K562 (cell line): ENCODE results near the gene MYL6B. TPM values are rescaled to one million over a fixed set of nuclear protein-coding genes. Genes with fewer than 3 reads are reported as not detected.

Source experiments
- ATAC-seq: fragments of 200-7000 bp; cut with Tn5 transposase; 3 replicates; pipeline ENCODE4 v1.9.1; 2020; ENCODE audit warnings: moderate library complexity
- BruUV-seq: library from RNA; stranded (reverse); fragments of 400-500 nt; replicated peaks from 2 replicates; lab custom pipeline; 2021; lab: Mats Ljungman, UMichigan
- CTCF ChIA-PET: fragments of 300-600 bp; formaldehyde crosslinking; extraction: SDS; loops from one replicate; lab custom pipeline; 2021; ENCODE audit warnings: low intra/inter-chr PET ratio; lab: Yijun Ruan, JAX
- POLR2A ChIA-PET: fragments of 300-600, 350-650 bp; sonication (Branson Sonifier 250); formaldehyde crosslinking; extraction: SDS; loops from one replicate; lab custom pipeline; 2021; ENCODE audit warnings: antibody characterized with exemption, inconsistent platforms; lab: Yijun Ruan, JAX
- DNase-seq, 4 experiments: peaks; one replicate each; pipeline versions ENCODE4 v3.0.0 to v3.0.0-alpha.2; 2011 to 2018; ENCODE audit warnings: low spot score in 3 of 4, mixed read lengths in 3 of 4; ENCODE audit errors: extremely low read depth in 1 of 4
- FAIRE-seq: peaks from 2 replicates; lab custom pipeline; 2011; peaks lifted over from hg19 to GRCh38; lab: Jason Lieb, UNC
- H2AFZ ChIP-seq: 2 replicates; pipeline ENCODE4 v1.6.0; 2011; ENCODE audit warnings: low read depth, low read length, control low read depth, inconsistent platforms
- H3K27ac ChIP-seq: fragments of 200-600 bp; 3 replicates; pipeline ENCODE4 v1.8.0; 2011; ENCODE audit warnings: low read depth, mild to moderate bottlenecking, control low read depth, inconsistent platforms, low read length, moderate library complexity, mixed read lengths; ENCODE audit errors: extremely low read depth
- H3K27me3 ChIP-seq, 2 experiments: fragments of 300-600 bp in 1 of 2; 2 replicates in 1 of 2; 3 replicates in 1 of 2; pipeline versions ENCODE4 v1.6.0 to v1.8.0; 2011; ENCODE audit warnings: inconsistent platforms in 2 of 2, low read length in 2 of 2, mild to moderate bottlenecking in 1 of 2, mixed read lengths in 1 of 2, moderate library complexity in 1 of 2; ENCODE audit not compliant: control insufficient read depth in 2 of 2, insufficient read depth in 2 of 2
- H3K36me3 ChIP-seq: fragments of 300-600 bp; 3 replicates; pipeline ENCODE4 v1.8.0; 2011; ENCODE audit warnings: mild to moderate bottlenecking, low read length, inconsistent platforms; ENCODE audit not compliant: control insufficient read depth, insufficient read depth
- H3K4me1 ChIP-seq, 2 experiments: fragments of 200-600 bp in 1 of 2; replicated peaks in 1 of 2; 2 replicates in 1 of 2; 3 replicates in 1 of 2; pipeline versions ENCODE4 v1.5.1 to v1.8.0; 2011; ENCODE audit warnings: inconsistent platforms in 2 of 2, low read length in 2 of 2, mild to moderate bottlenecking in 1 of 2, mixed read lengths in 1 of 2, moderate library complexity in 1 of 2; ENCODE audit not compliant: control insufficient read depth in 2 of 2, insufficient read depth in 2 of 2
- H3K4me2 ChIP-seq: 2 replicates; pipeline ENCODE4 v1.6.1; 2011; ENCODE audit warnings: low read length, control low read depth, inconsistent platforms, mixed read lengths; ENCODE audit not compliant: insufficient read depth
- H3K4me3 ChIP-seq: fragments of 200-600 bp; sonication (generic), shearing (Covaris generic); 2 replicates; pipeline ENCODE4 v1.5.1; 2016; ENCODE audit warnings: control low read depth, inconsistent platforms
- H3K79me2 ChIP-seq: fragments of 200-600 bp; 3 replicates; pipeline ENCODE4 v1.8.0; 2011; ENCODE audit warnings: low read length, inconsistent platforms; ENCODE audit not compliant: control insufficient read depth, insufficient read depth
- H3K9ac ChIP-seq, 2 experiments: 2 replicates each; pipeline versions ENCODE4 v1.6.0 to v1.6.1; 2011; ENCODE audit warnings: low read depth in 2 of 2, low read length in 2 of 2, control low read depth in 1 of 2, inconsistent platforms in 1 of 2, mild to moderate bottlenecking in 1 of 2, mixed read lengths in 1 of 2; ENCODE audit not compliant: insufficient read depth in 1 of 2
- H3K9me1 ChIP-seq: one replicate; pipeline ENCODE4 v1.6.0; 2011; ENCODE audit warnings: inconsistent platforms, mild to moderate bottlenecking, low read length, moderate library complexity; ENCODE audit not compliant: control insufficient read depth, insufficient read depth
- H3K9me3 ChIP-seq: replicated peaks from 2 replicates; pipeline ENCODE4 v1.5.1; 2011; ENCODE audit warnings: low read depth, low read length, inconsistent platforms; ENCODE audit not compliant: control insufficient read depth, insufficient read depth
- H4K20me1 ChIP-seq: replicated peaks from 2 replicates; pipeline ENCODE4 v1.6.1; 2011; ENCODE audit warnings: low read length, inconsistent platforms, mixed read lengths; ENCODE audit not compliant: control insufficient read depth, insufficient read depth
- NONO ChIP-seq, 2 experiments: fragments of 200-400 bp in 1 of 2; fragments of 450-650 bp in 1 of 2; formaldehyde crosslinking in 1 of 2; IDR thresholded peaks; 2 replicates each; pipeline ENCODE4 v1.6.1; 2017; ENCODE audit warnings: low read depth in 2 of 2, mild to moderate bottlenecking in 2 of 2, moderate library complexity in 2 of 2, low read length in 1 of 2
- SAFB ChIP-seq: fragments of 200-400 bp; formaldehyde crosslinking; IDR thresholded peaks from 2 replicates; pipeline ENCODE4 v1.6.1; 2017; ENCODE audit warnings: low read depth, low read length, borderline replicate concordance
- SMARCC2 ChIP-seq: fragments of 450-650 bp; IDR thresholded peaks from 2 replicates; pipeline ENCODE4 v1.6.1; 2017; ENCODE audit warnings: antibody characterized with exemption, moderate library complexity, mild to moderate bottlenecking, low read depth
- SNIP1 ChIP-seq: fragments of 450-650 bp; IDR thresholded peaks from 2 replicates; pipeline ENCODE4 v1.7.1; 2017; ENCODE audit warnings: low read depth, mild to moderate bottlenecking
- ZNF224 ChIP-seq: sonication (generic); formaldehyde crosslinking; IDR thresholded peaks from 2 replicates; pipeline ENCODE4 v1.8.0; 2022; ENCODE audit warnings: mild to moderate bottlenecking, missing genetic modification reagents
- ZNF75A ChIP-seq: fragments of 450-650 bp; formaldehyde crosslinking; IDR thresholded peaks from 2 replicates; pipeline ENCODE4 v1.4.0; 2020; ENCODE audit warnings: mild to moderate bottlenecking
- WGBS: fragments of 100-300 bp; shearing (Covaris generic); methylation state at CpG from one replicate; pipeline ENCODE4 v1.1.6; 2016; ENCODE audit warnings: low coverage, mixed read lengths; ENCODE audit not compliant: insufficient coverage; ENCODE audit errors: missing lambda C conversion rate; 5-methylcytosine and 5-hydroxymethylcytosine counted together
- in situ Hi-C: fragments of 300-500 bp; cut with MboI; formaldehyde crosslinking; loops from 4 replicates; pipeline ENCODE4 v1.15.0; 2018; ENCODE audit warnings: inconsistent platforms, mixed read lengths
- intact Hi-C: fragments of 100-400 bp; cut with micrococcal nuclease; formaldehyde crosslinking; loops from 2 replicates; pipeline ENCODE4 v1.14.2; 2022
- polyA plus RNA-seq, 8 experiments: library from polyadenylated mRNA; depleted of rRNA in 4 of 8; stranded (reverse) in 5 of 8; unstranded in 3 of 8; fragments of >200 nt; fragmentation: Nextera tagmentation in 2 of 8; fragmentation: Illumina TruSeq in 1 of 8; extraction: Ambion mirVana in 2 of 8; extraction: Trizol in 1 of 8; gene quantifications; 2 replicates each; pipeline versions ENCODE4 v1.2.1 to v1.2.3, GENCODE V29; 2011 to 2014; ENCODE audit warnings: inconsistent platforms in 1 of 8, missing spikeins in 1 of 8
- total RNA-seq, 7 experiments: library from RNA; depleted of rRNA in 6 of 7; stranded (reverse); fragments of >200 nt in 6 of 7; fragmentation: Illumina TruSeq in 2 of 7; extraction: Trizol in 2 of 7; gene quantifications; 2 replicates each; pipeline versions ENCODE4 v1.2.1 to v1.2.3, GENCODE V29; 2011 to 2021; ENCODE audit warnings: low replicate concordance in 1 of 7

Gene MYL6B
- total and polyA plus RNA-seq, 9 of the 15 experiments (the other 6 are each of a cell fraction or from before 2014, with no cell fraction given): 42.8 to 77.3 (median 68.6) TPM

- intact Hi-C loops: no loop called here
- Histone ChIP-seq H3K9me3 (no peaks in the 10 kb centered on the region), H3K4me2 (no peak overlapping the region), H3K27ac (no peak overlapping the region), H4K20me1 (no peaks in the 10 kb centered on the region), H3K36me3 (peaks cover 18% of the 10 kb centered on the region), H3K9ac (peak overlapping the region in 1 of 2 experiments; percentile 4; a peak in 1 of 4 replicates), H3K4me1 (peaks cover 25 to 54% of the 10 kb centered on the region in 2 experiments), H2AFZ (no peak overlapping the region), H3K27me3 (no peaks in the 10 kb centered on the region), H3K9me1 (no peaks in the 10 kb centered on the region)
- in situ Hi-C loops: loop anchor here (10.0 kb wide), 1 partner anchor 342 kb away; the partner anchor contains the start of gene SPRYD4
- BruUV-seq: no TSS peak
- ATAC-seq (no peak), DNase-seq (no peak), FAIRE-seq (no peak)
- ChIA-PET CTCF (no interaction called here), POLR2A (interaction anchor here (0.6 to 1.3 kb wide), 5 partner anchors 36 to 326 kb away, joined by 3 to 7 read pairs (median 3); partner anchors contain the start of genes SMARCC2 and TIMELESS)
- 80% methylated on average over 2 of the region's 2 CpGs for WGBS
- TF ChIP-seq NONO (IDR thresholded peaks at IDR 0.05; ENCODE audit: low read depth in 2 of 2, low read length in 1 of 2) (no peak), SAFB (no peak), SMARCC2 (no peak), ZNF224 (CRISPR knock-in tag) (no peak), ZNF75A (no peak), SNIP1 (no peak)
- TF ChIP-seq, all 486 proteins: peak for 0
- peaks cover 21% of the 10 kb centered on the region for H3K79me2 ChIP-seq
- no peak overlapping the region for H3K4me3 ChIP-seq
Measured at GRCh38 chr12:56122637-56123036, 29.8 kb upstream of the MYL6B start.
